Endothelial cell of umbilical vein (primary cell): ENCODE measurements around the gene KRT38. TPM values are rescaled to one million over a fixed set of nuclear protein-coding genes. Genes with fewer than 3 reads are reported as not detected.

Source experiments
- BruUV-seq: library from RNA; stranded (reverse); fragments of 400-500 nt; replicated peaks from 2 replicates; lab custom pipeline; 2021; lab: Mats Ljungman, UMichigan
- CTCF ChIA-PET: fragments of 300-600, 350-600 bp; sonication (Branson Sonifier 250); formaldehyde crosslinking; loops from one replicate; lab custom pipeline; 2021; ENCODE audit warnings: antibody characterized with exemption, inconsistent platforms; lab: Charles Lee
- POLR2A ChIA-PET: fragments of 300-600, 350-600 bp; sonication (Branson Sonifier 250); formaldehyde crosslinking; loops from one replicate; lab custom pipeline; 2021; ENCODE audit warnings: antibody characterized with exemption, inconsistent platforms; lab: Charles Lee
- DNase-seq: peaks from one replicate; pipeline ENCODE4 v3.0.0-alpha.2; 2011; ENCODE audit warnings: low read depth, low spot score
- FAIRE-seq: peaks from 2 replicates; lab custom pipeline; 2011; peaks lifted over from hg19 to GRCh38; lab: Jason Lieb, UNC
- H2AFZ ChIP-seq: 2 replicates; pipeline ENCODE4 v1.6.0; 2012; ENCODE audit warnings: low read depth, low read length, control low read depth, inconsistent platforms
- H3K27ac ChIP-seq: 2 replicates; pipeline ENCODE4 v1.5.1; 2011; ENCODE audit warnings: low read depth, mild to moderate bottlenecking, control low read depth, low read length, moderate library complexity; ENCODE audit not compliant: insufficient read depth
- H3K27me3 ChIP-seq, 2 experiments: 2 replicates each; pipeline versions ENCODE4 v1.6.0 to v1.6.1; 2011; ENCODE audit warnings: low read length in 2 of 2, mixed read lengths in 1 of 2; ENCODE audit not compliant: control insufficient read depth in 2 of 2, insufficient read depth in 2 of 2
- H3K36me3 ChIP-seq, 2 experiments: 2 replicates in 1 of 2; 3 replicates in 1 of 2; pipeline ENCODE4 v1.5.1; 2011; ENCODE audit warnings: low read length in 2 of 2, mild to moderate bottlenecking in 1 of 2, moderate library complexity in 1 of 2; ENCODE audit not compliant: control insufficient read depth in 2 of 2, insufficient read depth in 2 of 2; ENCODE audit errors: extremely low read depth in 1 of 2
- H3K4me1 ChIP-seq: 3 replicates; pipeline ENCODE4 v1.5.1; 2011; ENCODE audit warnings: mild to moderate bottlenecking, low read length; ENCODE audit not compliant: control insufficient read depth, insufficient read depth; ENCODE audit errors: extremely low read depth
- H3K4me2 ChIP-seq: 2 replicates; pipeline ENCODE4 v1.6.1; 2011; ENCODE audit warnings: low read length, control low read depth, mixed read lengths; ENCODE audit not compliant: insufficient read depth
- H3K4me3 ChIP-seq, 3 experiments: fragments of 200-600 bp in 1 of 3; sonication (generic), shearing (Covaris generic) in 1 of 3; replicated peaks in 1 of 3; 2 replicates each; pipeline ENCODE4 v1.5.1; 2011 to 2016; ENCODE audit warnings: control low read depth in 3 of 3, low read length in 3 of 3, mild to moderate bottlenecking in 2 of 3, inconsistent platforms in 1 of 3, low read depth in 1 of 3, moderate library complexity in 1 of 3; ENCODE audit not compliant: insufficient read depth in 1 of 3
- H3K79me2 ChIP-seq: 2 replicates; pipeline ENCODE4 v1.6.0; 2012; ENCODE audit warnings: low read length, inconsistent platforms; ENCODE audit not compliant: control insufficient read depth, insufficient read depth
- H3K9ac ChIP-seq: replicated peaks from 2 replicates; pipeline ENCODE3; 2011; ENCODE audit warnings: low read length, control low read depth; ENCODE audit not compliant: insufficient read depth; ENCODE audit errors: extremely low read depth
- H3K9me1 ChIP-seq: replicated peaks from 3 replicates; pipeline ENCODE4 v1.6.0; 2011; ENCODE audit warnings: mild to moderate bottlenecking, low read length; ENCODE audit not compliant: control insufficient read depth, insufficient read depth; ENCODE audit errors: extremely low read depth
- H3K9me3 ChIP-seq: replicated peaks from 2 replicates; pipeline ENCODE4 v1.5.1; 2012; ENCODE audit warnings: low read length, inconsistent platforms; ENCODE audit not compliant: control insufficient read depth, insufficient read depth
- H4K20me1 ChIP-seq: replicated peaks from 2 replicates; pipeline ENCODE3; 2011; ENCODE audit warnings: mild to moderate bottlenecking, low read length; ENCODE audit not compliant: control insufficient read depth, insufficient read depth; ENCODE audit errors: extremely low read depth
- CTCF ChIP-seq, 2 donors: IDR thresholded peaks; 1 replicate in 1 of 2; 2 replicates in 1 of 2; pipeline ENCODE4 v1.5.1; 2011; ENCODE audit warnings: low read length in 2 of 2, mild to moderate bottlenecking in 2 of 2, moderate library complexity in 2 of 2, control low read depth in 1 of 2, inconsistent platforms in 1 of 2, low read depth in 1 of 2; ENCODE audit not compliant: insufficient read depth in 1 of 2; ENCODE audit errors: extremely low read depth in 1 of 2
- EZH2 ChIP-seq: IDR thresholded peaks from 2 replicates; pipeline ENCODE4 v1.6.1; 2012; ENCODE audit warnings: borderline replicate concordance, low read depth, mild to moderate bottlenecking, moderate library complexity, low read length, inconsistent platforms; ENCODE audit not compliant: severe bottlenecking
- FOS ChIP-seq: IDR thresholded peaks from 2 replicates; pipeline ENCODE4 v1.6.1; 2011; ENCODE audit warnings: mild to moderate bottlenecking, low read length, moderate library complexity, borderline replicate concordance; ENCODE audit not compliant: insufficient read depth
- GATA2 ChIP-seq: IDR thresholded peaks from 2 replicates; pipeline ENCODE4 v1.7.0; 2011; ENCODE audit warnings: low read depth, mild to moderate bottlenecking, moderate library complexity, mixed read lengths, low read length; ENCODE audit not compliant: insufficient read length, insufficient read depth
- JUN ChIP-seq: IDR thresholded peaks from 2 replicates; pipeline ENCODE4 v1.6.1; 2011; ENCODE audit warnings: borderline replicate concordance, low read depth; ENCODE audit not compliant: insufficient read length, insufficient read depth
- MAX ChIP-seq: IDR thresholded peaks from 2 replicates; pipeline ENCODE4 v1.6.1; 2011; ENCODE audit not compliant: insufficient read depth, insufficient read length
- MYC ChIP-seq: IDR thresholded peaks from one replicate; pipeline ENCODE4 v1.6.1; 2011; ENCODE audit warnings: mild to moderate bottlenecking, low read depth, low read length
- POLR2A ChIP-seq: IDR thresholded peaks from 2 replicates; pipeline ENCODE4 v1.6.1; 2012; ENCODE audit warnings: low read depth, mild to moderate bottlenecking, control low read depth, low read length
- POLR2AphosphoS5 ChIP-seq: IDR thresholded peaks from 2 replicates; pipeline ENCODE4 v1.6.1; 2012; ENCODE audit warnings: low read depth, mild to moderate bottlenecking, control low read depth, low read length, moderate library complexity; ENCODE audit not compliant: insufficient read depth
- dilution Hi-C: fragments of 300-500 bp; cut with MboI; formaldehyde crosslinking; loops from one replicate; pipeline ENCODE4 v1.15.0; 2019; ENCODE audit warnings: low sequenced_read_pairs; ENCODE audit not compliant: extremely low pct_ligation_motif_present
- intact Hi-C: fragments of 100-400 bp; cut with micrococcal nuclease; formaldehyde crosslinking; loops from one replicate; pipeline ENCODE4 v1.10.0; 2022
- polyA plus RNA-seq, 4 experiments: library from polyadenylated mRNA; depleted of rRNA in 3 of 4; stranded (reverse) in 3 of 4; unstranded in 1 of 4; fragments of >200 nt; gene quantifications; 2 replicates each; pipeline versions ENCODE4 v1.2.1 to v1.2.3, GENCODE V29; 2011 to 2012; ENCODE audit warnings: missing spikeins in 1 of 4
- total RNA-seq: library from RNA; stranded (reverse); gene quantifications from 2 replicates; pipeline ENCODE4 v1.2.3, GENCODE V29; 2021

The KRT38 gene
- total and polyA plus RNA-seq, 2 donors (not counting 3 experiments of a cell fraction or from before 2014, with no cell fraction given) = not detected

- Histone ChIP-seq H3K27ac (no peak overlapping the region), H3K27me3 (no peaks in the 10 kb centered on the region), H3K4me3 (no peak overlapping the region), H3K4me1 (no peaks in the 10 kb centered on the region), H3K36me3 (no peaks in the 10 kb centered on the region), H3K9me1 (no peaks in the 10 kb centered on the region), H3K79me2 (no peaks in the 10 kb centered on the region), H3K9me3 (no peaks in the 10 kb centered on the region), H3K9ac (no peak overlapping the region), H3K4me2 (no peak overlapping the region), H2AFZ (no peak overlapping the region), H4K20me1 (no peaks in the 10 kb centered on the region)
- dilution Hi-C loops = no loop called here
- ChIA-PET CTCF (interaction anchor here (0.8 to 22.3 kb wide), 2 partner anchors 12 to 71 kb away, joined by 3 to 350 read pairs; no protein-coding TSS in a partner anchor), POLR2A (no interaction called here)
- BruUV-seq = no TSS peak
- FAIRE-seq (no peak), DNase-seq (no peak)
- intact Hi-C loops = no loop called here
- TF ChIP-seq MYC (no peak), EZH2 (no peak), FOS (no peak), POLR2AphosphoS5 (no peak), JUN (no peak), CTCF (IDR thresholded peaks at IDR 0.05; ENCODE audit: extremely low read depth in 1 of 2, insufficient read depth in 1 of 2, low read depth in 1 of 2, low read length in 2 of 2) (no peak), MAX (no peak), POLR2A (no peak), GATA2 (no peak)
These were observed 39.4 kb upstream of the KRT38 start for GRCh38 chr17:41480136-41480535.
